Measurements from ENCODE around the gene DCST1. TPM values are rescaled to one million over a fixed set of nuclear protein-coding genes. Genes with fewer than 3 reads are reported as not detected.

The DCST1 gene
- total and polyA plus RNA-seq, 2 of the 13 experiments (the other 11 are each of a cell fraction or from before 2014, with no cell fraction given), result 0.04 TPM; not detected in 1

DNA sequence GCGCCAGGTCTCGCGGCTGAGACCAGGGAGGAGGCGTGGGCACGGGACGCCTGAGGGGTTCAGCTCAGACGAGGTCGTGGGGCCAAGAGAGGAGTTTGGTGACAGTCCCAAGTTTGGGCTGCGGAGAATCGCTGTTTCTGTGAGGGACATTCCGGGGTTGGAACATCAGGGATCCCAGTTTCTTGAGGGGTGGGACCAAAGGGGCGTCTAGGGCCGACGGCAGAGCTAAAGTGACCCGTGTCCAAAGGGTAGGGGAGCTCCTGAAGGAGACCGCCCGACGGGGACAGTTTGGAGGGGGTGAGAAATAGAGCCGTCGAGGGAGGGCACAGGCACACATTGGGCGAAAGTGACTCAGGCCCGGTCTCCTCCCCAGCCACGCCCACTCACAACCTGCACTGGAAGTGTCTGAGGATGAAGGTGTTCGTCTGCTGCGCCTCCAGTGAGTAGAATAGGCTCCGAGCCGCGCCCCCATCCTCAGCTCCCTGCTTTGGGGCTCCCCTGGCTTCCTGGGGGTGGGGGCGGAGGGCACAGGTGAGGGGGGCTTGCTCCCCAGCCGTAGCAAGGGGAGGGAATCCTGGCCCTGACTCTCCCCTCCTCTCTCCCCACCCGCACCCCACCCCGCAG is 52.0 kb downstream of the DCST1 start (continued):
- TF ChIP-seq, protein P1, sequence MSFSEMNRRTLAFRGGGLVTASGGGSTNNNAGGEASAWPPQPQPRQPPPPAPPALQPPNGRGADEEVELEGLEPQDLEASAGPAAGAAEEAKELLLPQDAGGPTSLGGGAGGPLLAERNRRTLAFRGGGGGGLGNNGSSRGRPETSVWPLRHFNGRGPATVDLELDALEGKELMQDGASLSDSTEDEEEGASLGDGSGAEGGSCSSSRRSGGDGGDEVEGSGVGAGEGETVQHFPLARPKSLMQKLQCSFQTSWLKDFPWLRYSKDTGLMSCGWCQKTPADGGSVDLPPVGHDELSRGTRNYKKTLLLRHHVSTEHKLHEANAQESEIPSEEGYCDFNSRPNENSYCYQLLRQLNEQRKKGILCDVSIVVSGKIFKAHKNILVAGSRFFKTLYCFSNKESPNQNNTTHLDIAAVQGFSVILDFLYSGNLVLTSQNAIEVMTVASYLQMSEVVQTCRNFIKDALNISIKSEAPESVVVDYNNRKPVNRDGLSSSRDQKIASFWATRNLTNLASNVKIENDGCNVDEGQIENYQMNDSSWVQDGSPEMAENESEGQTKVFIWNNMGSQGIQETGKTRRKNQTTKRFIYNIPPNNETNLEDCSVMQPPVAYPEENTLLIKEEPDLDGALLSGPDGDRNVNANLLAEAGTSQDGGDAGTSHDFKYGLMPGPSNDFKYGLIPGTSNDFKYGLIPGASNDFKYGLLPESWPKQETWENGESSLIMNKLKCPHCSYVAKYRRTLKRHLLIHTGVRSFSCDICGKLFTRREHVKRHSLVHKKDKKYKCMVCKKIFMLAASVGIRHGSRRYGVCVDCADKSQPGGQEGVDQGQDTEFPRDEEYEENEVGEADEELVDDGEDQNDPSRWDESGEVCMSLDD (CRISPR knock-in tag; IDR thresholded peaks at IDR 0.05; ENCODE audit: borderline replicate concordance), result 0 out of 2 replicates have a peak, but pooled peaks have one; percentile 71
- TF ChIP-seq ZNF746 (CRISPR knock-in tag; IDR thresholded peaks at IDR 0.05) (no peak), MEF2D (CRISPR knock-in tag; IDR thresholded peaks at IDR 0.05) (no peak), ZNF572 (CRISPR knock-in tag; IDR thresholded peaks at IDR 0.05) (no peak), ZNF446 (CRISPR knock-in tag; IDR thresholded peaks at IDR 0.05) (no peak), ZNF350 (CRISPR knock-in tag; IDR thresholded peaks at IDR 0.05; ENCODE audit: borderline replicate concordance, low read depth) (0 out of 2 replicates have a peak, but pooled peaks have one; percentile 5), SNRNP70 (IDR thresholded peaks at IDR 0.05; ENCODE audit: low read depth, low read length) (no peak)
- TF ChIP-seq, protein P2, sequence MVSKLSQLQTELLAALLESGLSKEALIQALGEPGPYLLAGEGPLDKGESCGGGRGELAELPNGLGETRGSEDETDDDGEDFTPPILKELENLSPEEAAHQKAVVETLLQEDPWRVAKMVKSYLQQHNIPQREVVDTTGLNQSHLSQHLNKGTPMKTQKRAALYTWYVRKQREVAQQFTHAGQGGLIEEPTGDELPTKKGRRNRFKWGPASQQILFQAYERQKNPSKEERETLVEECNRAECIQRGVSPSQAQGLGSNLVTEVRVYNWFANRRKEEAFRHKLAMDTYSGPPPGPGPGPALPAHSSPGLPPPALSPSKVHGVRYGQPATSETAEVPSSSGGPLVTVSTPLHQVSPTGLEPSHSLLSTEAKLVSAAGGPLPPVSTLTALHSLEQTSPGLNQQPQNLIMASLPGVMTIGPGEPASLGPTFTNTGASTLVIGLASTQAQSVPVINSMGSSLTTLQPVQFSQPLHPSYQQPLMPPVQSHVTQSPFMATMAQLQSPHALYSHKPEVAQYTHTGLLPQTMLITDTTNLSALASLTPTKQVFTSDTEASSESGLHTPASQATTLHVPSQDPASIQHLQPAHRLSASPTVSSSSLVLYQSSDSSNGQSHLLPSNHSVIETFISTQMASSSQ (IDR thresholded peaks at IDR 0.05; ENCODE audit: low read depth), result no peak
- TF ChIP-seq, protein P2 (CRISPR knock-in tag; IDR thresholded peaks at IDR 0.05; ENCODE audit: borderline replicate concordance), result no peak
- TF ChIP-seq, protein P3, sequence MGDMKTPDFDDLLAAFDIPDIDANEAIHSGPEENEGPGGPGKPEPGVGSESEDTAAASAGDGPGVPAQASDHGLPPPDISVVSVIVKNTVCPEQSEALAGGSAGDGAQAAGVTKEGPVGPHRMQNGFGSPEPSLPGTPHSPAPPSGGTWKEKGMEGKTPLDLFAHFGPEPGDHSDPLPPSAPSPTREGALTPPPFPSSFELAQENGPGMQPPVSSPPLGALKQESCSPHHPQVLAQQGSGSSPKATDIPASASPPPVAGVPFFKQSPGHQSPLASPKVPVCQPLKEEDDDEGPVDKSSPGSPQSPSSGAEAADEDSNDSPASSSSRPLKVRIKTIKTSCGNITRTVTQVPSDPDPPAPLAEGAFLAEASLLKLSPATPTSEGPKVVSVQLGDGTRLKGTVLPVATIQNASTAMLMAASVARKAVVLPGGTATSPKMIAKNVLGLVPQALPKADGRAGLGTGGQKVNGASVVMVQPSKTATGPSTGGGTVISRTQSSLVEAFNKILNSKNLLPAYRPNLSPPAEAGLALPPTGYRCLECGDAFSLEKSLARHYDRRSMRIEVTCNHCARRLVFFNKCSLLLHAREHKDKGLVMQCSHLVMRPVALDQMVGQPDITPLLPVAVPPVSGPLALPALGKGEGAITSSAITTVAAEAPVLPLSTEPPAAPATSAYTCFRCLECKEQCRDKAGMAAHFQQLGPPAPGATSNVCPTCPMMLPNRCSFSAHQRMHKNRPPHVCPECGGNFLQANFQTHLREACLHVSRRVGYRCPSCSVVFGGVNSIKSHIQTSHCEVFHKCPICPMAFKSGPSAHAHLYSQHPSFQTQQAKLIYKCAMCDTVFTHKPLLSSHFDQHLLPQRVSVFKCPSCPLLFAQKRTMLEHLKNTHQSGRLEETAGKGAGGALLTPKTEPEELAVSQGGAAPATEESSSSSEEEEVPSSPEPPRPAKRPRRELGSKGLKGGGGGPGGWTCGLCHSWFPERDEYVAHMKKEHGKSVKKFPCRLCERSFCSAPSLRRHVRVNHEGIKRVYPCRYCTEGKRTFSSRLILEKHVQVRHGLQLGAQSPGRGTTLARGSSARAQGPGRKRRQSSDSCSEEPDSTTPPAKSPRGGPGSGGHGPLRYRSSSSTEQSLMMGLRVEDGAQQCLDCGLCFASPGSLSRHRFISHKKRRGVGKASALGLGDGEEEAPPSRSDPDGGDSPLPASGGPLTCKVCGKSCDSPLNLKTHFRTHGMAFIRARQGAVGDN (CRISPR knock-in tag; IDR thresholded peaks at IDR 0.05), result peak; percentile 51
